ENCODE measurements around the gene F12. TPM values are rescaled to one million over a fixed set of nuclear protein-coding genes. Genes with fewer than 3 reads are reported as not detected.

F12 gene
- polyA plus RNA-seq, 3 donors: 1.4 to 5.5 (median 1.5) TPM

- TF ChIP-seq, protein P1, sequence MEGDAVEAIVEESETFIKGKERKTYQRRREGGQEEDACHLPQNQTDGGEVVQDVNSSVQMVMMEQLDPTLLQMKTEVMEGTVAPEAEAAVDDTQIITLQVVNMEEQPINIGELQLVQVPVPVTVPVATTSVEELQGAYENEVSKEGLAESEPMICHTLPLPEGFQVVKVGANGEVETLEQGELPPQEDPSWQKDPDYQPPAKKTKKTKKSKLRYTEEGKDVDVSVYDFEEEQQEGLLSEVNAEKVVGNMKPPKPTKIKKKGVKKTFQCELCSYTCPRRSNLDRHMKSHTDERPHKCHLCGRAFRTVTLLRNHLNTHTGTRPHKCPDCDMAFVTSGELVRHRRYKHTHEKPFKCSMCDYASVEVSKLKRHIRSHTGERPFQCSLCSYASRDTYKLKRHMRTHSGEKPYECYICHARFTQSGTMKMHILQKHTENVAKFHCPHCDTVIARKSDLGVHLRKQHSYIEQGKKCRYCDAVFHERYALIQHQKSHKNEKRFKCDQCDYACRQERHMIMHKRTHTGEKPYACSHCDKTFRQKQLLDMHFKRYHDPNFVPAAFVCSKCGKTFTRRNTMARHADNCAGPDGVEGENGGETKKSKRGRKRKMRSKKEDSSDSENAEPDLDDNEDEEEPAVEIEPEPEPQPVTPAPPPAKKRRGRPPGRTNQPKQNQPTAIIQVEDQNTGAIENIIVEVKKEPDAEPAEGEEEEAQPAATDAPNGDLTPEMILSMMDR (IDR thresholded peaks at IDR 0.05): no peak
- WGBS (ENCODE audit: insufficient coverage): 28% methylated on average over 38 of the region's 49 CpGs
- Histone ChIP-seq H3K27ac (ENCODE audit: low read depth in 1 of 2, low read length in 2 of 2) (no peak overlapping the region), H3K4me3 (replicated peaks in 1 of 3; ENCODE audit: low read depth in 2 of 3, low read length in 3 of 3) (no peak overlapping the region), H3K9ac (ENCODE audit: insufficient read depth, low read length, poor library complexity, severe bottlenecking) (no peak overlapping the region), H2AFZ (ENCODE audit: insufficient read depth, low read depth, low read length, poor library complexity, severe bottlenecking) (no peak overlapping the region), H3K27me3 (ENCODE audit: control insufficient read depth in 2 of 2, insufficient read depth in 2 of 2, low read length in 2 of 2) (peaks cover 26 to 43% of the 10 kb centered on the region in 2 donors), H3K36me3 (replicated peaks in 1 of 2; ENCODE audit: control insufficient read depth in 1 of 2, insufficient read depth in 2 of 2, low read length in 2 of 2) (no peaks in the 10 kb centered on the region), H4K20me1 (ENCODE audit: insufficient read depth, low read length) (peaks cover 11% of the 10 kb centered on the region), H3K79me2 (ENCODE audit: insufficient read depth, low read length) (no peaks in the 10 kb centered on the region), H3K9me3 (replicated peaks in 1 of 2; ENCODE audit: control insufficient read depth in 1 of 2, insufficient read depth in 1 of 2, low read length in 2 of 2) (peaks cover 0 to 12% of the 10 kb centered on the region in 2 donors), H3K4me1 (ENCODE audit: control insufficient read depth in 1 of 2, insufficient read depth in 2 of 2, low read length in 2 of 2) (peaks cover 45 to 46% of the 10 kb centered on the region in 2 donors), H3K4me2 (replicated peaks; ENCODE audit: extremely low read depth, low read length, poor library complexity, severe bottlenecking) (peak overlapping the region; percentile 89)
- H3K27me3 Mint-ChIP-seq (ENCODE audit: low read depth in 3 of 3): peaks cover 36 to 57% (median 52%) of the 10 kb centered on the region in 3 donors
- DNase-seq: peak in 2 of 3 donors; percentile 39 to 52
- intact Hi-C loops (cut with micrococcal nuclease): loop anchor here in 1 of 2 donors (5.0 kb wide), 1 partner anchor 95 kb away; the partner anchor contains the start of gene PDLIM7
- H3K36me3 Mint-ChIP-seq: peaks cover 6 to 8% of the 10 kb centered on the region in 2 donors
- H3K4me3 Mint-ChIP-seq: peak overlapping the region; percentile 50 to 87
- peak overlapping the region in 5 of 7 donors; percentile 10 to 77 (median 68) for H3K27ac Mint-ChIP-seq
- H3K9me3 Mint-ChIP-seq: peaks cover 0 to 17% (median 5%) of the 10 kb centered on the region in 7 donors
- H3K4me1 Mint-ChIP-seq: peaks cover 40% of the 10 kb centered on the region
Observed at GRCh38 chr5:177402271-177403043, 6.9 kb downstream of the F12 start.

- Histone ChIP-seq H3K36me3 (replicated peaks in 1 of 2; ENCODE audit: control insufficient read depth in 1 of 2, insufficient read depth in 2 of 2, low read length in 2 of 2) (no peaks in the 10 kb centered on the region), H3K79me2 (ENCODE audit: insufficient read depth, low read length) (no peaks in the 10 kb centered on the region), H3K4me1 (ENCODE audit: control insufficient read depth in 1 of 2, insufficient read depth in 2 of 2, low read length in 2 of 2) (peaks cover 32 to 33% of the 10 kb centered on the region in 2 donors), H3K27me3 (ENCODE audit: control insufficient read depth in 2 of 2, insufficient read depth in 2 of 2, low read length in 2 of 2) (peaks cover 26 to 43% of the 10 kb centered on the region in 2 donors), H3K27ac (ENCODE audit: low read depth in 1 of 2, low read length in 2 of 2) (no peak within 1 kb of the TSS), H2AFZ (ENCODE audit: insufficient read depth, low read depth, low read length, poor library complexity, severe bottlenecking) (no peak within 1 kb of the TSS), H3K4me2 (replicated peaks; ENCODE audit: extremely low read depth, low read length, poor library complexity, severe bottlenecking) (no peak within 1 kb of the TSS), H4K20me1 (ENCODE audit: insufficient read depth, low read length) (peaks cover 11% of the 10 kb centered on the region), H3K4me3 (replicated peaks in 1 of 3; ENCODE audit: low read depth in 2 of 3, low read length in 3 of 3) (no peak within 1 kb of the TSS), H3K9ac (ENCODE audit: insufficient read depth, low read length, poor library complexity, severe bottlenecking) (no peak within 1 kb of the TSS), H3K9me3 (replicated peaks in 1 of 2; ENCODE audit: control insufficient read depth in 1 of 2, insufficient read depth in 1 of 2, low read length in 2 of 2) (peaks cover 0 to 12% of the 10 kb centered on the region in 2 donors)
- TF ChIP-seq, protein P1 (IDR thresholded peaks at IDR 0.05): no peak
- Mint-ChIP-seq H3K27ac (no peak within 1 kb of the TSS), H3K9me3 (peaks cover 0 to 17% (median 5%) of the 10 kb centered on the region in 7 donors), H3K4me1 (peaks cover 25% of the 10 kb centered on the region), H3K36me3 (peaks cover 6 to 8% of the 10 kb centered on the region in 2 donors), H3K27me3 (ENCODE audit: low read depth in 3 of 3) (peaks cover 40 to 59% (median 50%) of the 10 kb centered on the region in 3 donors), H3K4me3 (peak within 1 kb of the TSS in 1 of 2 donors; percentile 87)
- intact Hi-C loops (cut with micrococcal nuclease): loop anchor here in 1 of 2 donors (5.0 kb wide), 1 partner anchor 97 kb away; the partner anchor contains the start of gene PDLIM7
- no peak for DNase-seq
- 74% methylated on average over 88 of the region's 92 CpGs for WGBS (ENCODE audit: insufficient coverage)
Observed at GRCh38 chr5:177399997-177400868, 9.1 kb downstream of the F12 start, which contains the start of gene PFN3. Gene PFN3 (minus strand): TSS chr5:177400661. CDS start chr5:177400576, 85 bp downstream.
